ENCODE data around the gene MID2. TPM values are rescaled to one million over a fixed set of nuclear protein-coding genes. Genes with fewer than 3 reads are reported as not detected.
A peak's percentile ranks its signal among the peaks of the same experiment; 100 is the strongest.

The MID2 gene
- polyA plus RNA-seq, 3 donors: 0.20 TPM; not detected in 2

- Histone ChIP-seq H2AFZ (ENCODE audit: insufficient read depth, low read depth, low read length, poor library complexity, severe bottlenecking) (no peak overlapping the region), H3K4me2 (replicated peaks; ENCODE audit: extremely low read depth, low read length, poor library complexity, severe bottlenecking) (no peak overlapping the region), H3K79me2 (ENCODE audit: insufficient read depth, low read length) (no peaks in the 10 kb centered on the region), H3K4me1 (ENCODE audit: control insufficient read depth in 1 of 2, insufficient read depth in 2 of 2, low read length in 2 of 2) (no peaks in the 10 kb centered on the region), H3K9ac (ENCODE audit: insufficient read depth, low read length, poor library complexity, severe bottlenecking) (no peak overlapping the region), H3K36me3 (replicated peaks in 1 of 2; ENCODE audit: control insufficient read depth in 1 of 2, insufficient read depth in 2 of 2, low read length in 2 of 2) (no peaks in the 10 kb centered on the region), H4K20me1 (ENCODE audit: insufficient read depth, low read length) (no peaks in the 10 kb centered on the region), H3K9me3 (replicated peaks in 1 of 2; ENCODE audit: control insufficient read depth in 1 of 2, insufficient read depth in 1 of 2, low read length in 2 of 2) (peaks cover 0 to 7% of the 10 kb centered on the region in 2 donors), H3K27me3 (ENCODE audit: control insufficient read depth in 2 of 2, insufficient read depth in 2 of 2, low read length in 2 of 2) (peaks cover under 1 to 10% of the 10 kb centered on the region in 2 donors), H3K4me3 (replicated peaks in 1 of 3; ENCODE audit: low read depth in 2 of 3, low read length in 3 of 3) (no peak overlapping the region), H3K27ac (ENCODE audit: low read depth in 1 of 2, low read length in 2 of 2) (no peak overlapping the region)
- H3K36me3 Mint-ChIP-seq: no peaks in the 10 kb centered on the region
- intact Hi-C loops (cut with micrococcal nuclease): no loop called here
- no peak overlapping the region for H3K27ac Mint-ChIP-seq
- 80% methylated on average over 1 of the region's 7 CpGs for WGBS (ENCODE audit: insufficient coverage)
- H3K9me3 Mint-ChIP-seq: peaks cover 0 to 10% (median 2%) of the 10 kb centered on the region in 7 donors
- no peaks in the 10 kb centered on the region for H3K4me1 Mint-ChIP-seq
- TF ChIP-seq, protein P1, sequence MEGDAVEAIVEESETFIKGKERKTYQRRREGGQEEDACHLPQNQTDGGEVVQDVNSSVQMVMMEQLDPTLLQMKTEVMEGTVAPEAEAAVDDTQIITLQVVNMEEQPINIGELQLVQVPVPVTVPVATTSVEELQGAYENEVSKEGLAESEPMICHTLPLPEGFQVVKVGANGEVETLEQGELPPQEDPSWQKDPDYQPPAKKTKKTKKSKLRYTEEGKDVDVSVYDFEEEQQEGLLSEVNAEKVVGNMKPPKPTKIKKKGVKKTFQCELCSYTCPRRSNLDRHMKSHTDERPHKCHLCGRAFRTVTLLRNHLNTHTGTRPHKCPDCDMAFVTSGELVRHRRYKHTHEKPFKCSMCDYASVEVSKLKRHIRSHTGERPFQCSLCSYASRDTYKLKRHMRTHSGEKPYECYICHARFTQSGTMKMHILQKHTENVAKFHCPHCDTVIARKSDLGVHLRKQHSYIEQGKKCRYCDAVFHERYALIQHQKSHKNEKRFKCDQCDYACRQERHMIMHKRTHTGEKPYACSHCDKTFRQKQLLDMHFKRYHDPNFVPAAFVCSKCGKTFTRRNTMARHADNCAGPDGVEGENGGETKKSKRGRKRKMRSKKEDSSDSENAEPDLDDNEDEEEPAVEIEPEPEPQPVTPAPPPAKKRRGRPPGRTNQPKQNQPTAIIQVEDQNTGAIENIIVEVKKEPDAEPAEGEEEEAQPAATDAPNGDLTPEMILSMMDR (IDR thresholded peaks at IDR 0.05): no peak
- peak overlapping the region in 1 of 2 donors; percentile 26 for H3K4me3 Mint-ChIP-seq
- no peak for DNase-seq
- peaks cover 7 to 23% (median 17%) of the 10 kb centered on the region in 3 donors for H3K27me3 Mint-ChIP-seq (ENCODE audit: low read depth in 3 of 3)
Observed at GRCh38 chrX:107935200-107935599, 109.5 kb downstream of the MID2 start.

- no peak overlapping the region for H3K27ac ChIP-seq (ENCODE audit: low read depth in 1 of 2, low read length in 2 of 2)
- Mint-ChIP-seq H3K36me3 (no peaks in the 10 kb centered on the region), H3K4me1 (no peaks in the 10 kb centered on the region), H3K27me3 (ENCODE audit: low read depth in 3 of 3) (peaks cover 7 to 23% (median 17%) of the 10 kb centered on the region in 3 donors), H3K27ac (no peak overlapping the region), H3K4me3 (peak overlapping the region in 1 of 2 donors; percentile 35), H3K9me3 (peaks cover 0 to 10% (median 2%) of the 10 kb centered on the region in 7 donors)
- H3K9ac ChIP-seq (ENCODE audit: insufficient read depth, low read length, poor library complexity, severe bottlenecking): no peak overlapping the region
- no peak overlapping the region for H3K4me3 ChIP-seq (replicated peaks in 1 of 3; ENCODE audit: low read depth in 2 of 3, low read length in 3 of 3)
- H3K79me2 ChIP-seq (ENCODE audit: insufficient read depth, low read length): no peaks in the 10 kb centered on the region
- no peaks in the 10 kb centered on the region for H4K20me1 ChIP-seq (ENCODE audit: insufficient read depth, low read length)
- no peak overlapping the region for H3K4me2 ChIP-seq (replicated peaks; ENCODE audit: extremely low read depth, low read length, poor library complexity, severe bottlenecking)
- TF ChIP-seq, protein P1 (IDR thresholded peaks at IDR 0.05): no peak
- H3K9me3 ChIP-seq (replicated peaks in 1 of 2; ENCODE audit: control insufficient read depth in 1 of 2, insufficient read depth in 1 of 2, low read length in 2 of 2): peaks cover 0 to 7% of the 10 kb centered on the region in 2 donors
- no peak overlapping the region for H2AFZ ChIP-seq (ENCODE audit: insufficient read depth, low read depth, low read length, poor library complexity, severe bottlenecking)
- 6% methylated on average over 19 of the region's 48 CpGs for WGBS (ENCODE audit: insufficient coverage)
- intact Hi-C loops (cut with micrococcal nuclease): no loop called here
- no peak for DNase-seq
- H3K27me3 ChIP-seq (ENCODE audit: control insufficient read depth in 2 of 2, insufficient read depth in 2 of 2, low read length in 2 of 2): peaks cover 0 to 10% of the 10 kb centered on the region in 2 donors
- H3K4me1 ChIP-seq (ENCODE audit: control insufficient read depth in 1 of 2, insufficient read depth in 2 of 2, low read length in 2 of 2): no peaks in the 10 kb centered on the region
- no peaks in the 10 kb centered on the region for H3K36me3 ChIP-seq (replicated peaks in 1 of 2; ENCODE audit: control insufficient read depth in 1 of 2, insufficient read depth in 2 of 2, low read length in 2 of 2)
Observed at GRCh38 chrX:107935664-107936433, 110.2 kb downstream of the MID2 start.

Measured in CD14-positive monocyte (primary cell).